ENCODE data around the gene ERC2.

Gene ERC2

DNA sequence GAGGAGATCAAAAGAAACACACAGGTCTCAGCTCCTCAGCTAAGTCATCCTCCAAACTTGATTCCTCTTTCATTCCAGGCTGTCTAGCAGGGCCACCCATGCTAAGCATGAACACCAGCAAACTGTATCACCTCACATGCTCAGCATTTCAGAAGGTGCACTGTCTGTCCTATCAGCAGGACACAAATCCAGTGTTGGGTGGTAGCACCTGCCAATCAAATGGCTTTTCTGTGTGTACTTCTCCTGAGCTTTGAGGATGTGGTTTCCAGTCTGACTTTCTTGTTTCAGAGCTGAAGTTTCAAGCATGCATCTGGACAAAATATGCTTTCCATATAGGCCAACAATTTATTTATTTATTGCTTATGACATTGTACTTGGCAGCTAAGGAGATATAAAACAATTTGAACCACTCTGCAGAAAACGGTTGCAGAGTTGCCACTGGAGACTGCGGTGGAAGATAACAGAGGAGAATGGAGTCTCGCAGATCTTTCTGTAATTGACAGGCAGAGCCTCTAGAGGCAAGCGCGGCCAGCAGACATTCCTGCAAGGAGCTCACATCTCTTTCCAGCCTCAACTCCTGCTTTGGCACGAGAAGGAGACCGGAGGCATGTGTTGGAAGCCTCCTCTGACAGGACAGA lies 814.0 kb downstream of the ERC2 start:
- DNase-seq = no peak

DNA sequence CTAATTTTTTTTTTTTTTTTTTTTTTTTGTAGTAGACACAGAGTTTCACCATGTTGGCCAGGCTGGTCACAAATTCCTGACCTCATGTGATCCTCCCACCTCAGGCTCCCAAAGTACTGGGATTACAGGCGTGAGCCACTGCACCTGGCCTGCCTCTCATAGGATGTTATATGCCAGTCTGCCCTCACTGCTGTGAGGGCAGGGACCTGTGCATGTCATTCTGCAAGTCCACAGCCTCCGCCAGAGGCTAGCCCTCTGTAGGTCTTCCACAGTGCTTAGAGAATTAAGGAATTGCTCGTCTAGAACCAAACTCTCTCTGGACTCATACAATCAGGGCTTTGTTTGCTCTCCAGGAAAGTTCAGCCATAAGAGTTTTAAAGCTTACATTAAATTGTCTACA lies 817.3 kb downstream of the ERC2 start:
- no peak for DNase-seq

DNA sequence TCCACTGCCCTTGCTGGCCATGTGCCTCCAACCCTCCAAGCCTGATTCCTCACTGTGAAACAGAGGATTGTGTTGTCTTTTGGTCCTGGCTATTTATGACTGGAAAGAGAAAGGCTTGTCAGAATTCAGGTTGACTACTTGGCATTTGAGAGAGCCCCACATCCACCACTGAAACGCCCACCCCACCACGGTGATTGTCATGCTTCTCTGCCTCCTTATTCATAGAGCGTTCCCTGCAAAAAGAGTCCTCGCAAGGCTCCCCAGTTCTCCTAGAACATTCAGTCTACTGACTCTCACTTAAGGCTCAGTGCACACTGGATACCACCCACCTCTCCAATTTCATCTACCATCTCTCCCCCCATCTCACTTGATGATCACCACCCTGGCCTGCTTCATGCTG lies 818.3 kb downstream of the ERC2 start:
- DNase-seq = no peak

DNA sequence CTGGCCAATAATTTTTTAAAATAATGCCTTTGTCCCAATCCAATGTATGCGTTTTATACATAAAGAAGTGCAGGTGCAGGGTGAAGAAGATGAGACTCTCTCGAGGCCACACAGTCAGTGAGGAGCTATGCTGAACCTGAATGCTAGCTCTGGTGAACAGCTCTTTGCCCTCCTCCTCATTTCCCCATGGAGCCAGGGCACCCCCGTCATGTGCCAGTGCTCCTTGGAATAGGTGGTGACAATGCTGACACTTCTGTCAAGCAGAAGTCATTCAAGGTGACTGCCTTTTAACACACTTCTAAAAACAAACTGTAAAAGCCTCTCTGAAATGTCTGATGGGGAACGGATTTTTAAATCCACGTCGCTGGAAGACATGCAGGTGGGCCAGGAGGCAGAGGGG lies 818.7 kb downstream of the ERC2 start:
- no peak for DNase-seq

DNA sequence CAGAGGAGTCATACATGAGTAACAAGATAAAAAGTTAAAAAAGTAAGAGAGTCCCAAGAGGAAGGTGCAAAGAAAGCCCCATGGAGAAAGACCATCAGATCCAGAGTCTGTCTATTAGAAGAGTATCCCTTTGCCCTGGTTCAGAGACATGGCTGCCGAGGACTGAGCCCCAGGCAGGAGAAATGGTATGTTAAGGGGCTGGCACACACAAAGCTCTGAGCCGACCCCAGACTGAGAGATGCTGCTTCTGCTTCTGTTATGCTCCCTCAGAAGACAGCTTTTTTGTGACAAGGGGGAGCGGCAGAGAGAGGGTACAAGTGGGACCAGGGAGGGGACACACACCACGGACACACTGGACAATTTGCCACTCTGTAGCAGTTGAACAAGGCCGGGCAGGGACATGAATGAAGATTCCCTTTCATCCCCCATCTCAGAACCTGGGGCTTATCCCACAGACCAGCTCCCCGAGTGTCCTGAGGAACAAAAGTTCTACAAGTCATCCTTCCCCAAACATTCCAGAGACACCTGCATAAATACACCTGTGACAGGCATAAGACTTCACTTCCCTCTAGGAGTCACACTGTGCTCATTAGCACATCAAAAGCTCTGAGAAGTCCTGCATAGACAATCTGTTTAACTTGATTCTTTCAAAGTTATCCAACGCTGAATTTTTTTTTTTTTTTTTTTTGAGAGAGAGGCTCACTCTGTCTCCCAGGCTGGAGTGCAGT lies 819.5 kb downstream of the ERC2 start:
- no peak for DNase-seq

DNA sequence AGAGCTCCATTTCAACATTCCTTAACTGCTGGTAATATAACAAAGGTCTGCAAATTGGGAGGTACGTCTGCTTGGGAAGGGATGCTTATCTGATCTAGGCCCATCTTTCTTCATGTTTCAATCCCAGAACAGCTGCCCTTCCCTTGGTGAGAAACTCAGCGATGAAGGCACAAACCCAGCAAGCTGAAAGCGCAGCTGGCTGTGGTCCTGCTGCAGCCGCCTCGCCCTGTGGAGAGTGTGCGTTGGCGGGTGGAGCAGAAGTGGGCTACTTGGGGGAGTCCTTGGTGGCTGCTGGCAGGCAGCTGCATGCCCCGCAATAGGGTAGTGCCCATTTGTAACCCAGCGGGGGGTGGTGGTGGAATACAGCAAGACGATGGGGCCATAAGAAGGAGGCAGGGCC lies 820.6 kb downstream of the ERC2 start:
- no peak for DNase-seq

DNA sequence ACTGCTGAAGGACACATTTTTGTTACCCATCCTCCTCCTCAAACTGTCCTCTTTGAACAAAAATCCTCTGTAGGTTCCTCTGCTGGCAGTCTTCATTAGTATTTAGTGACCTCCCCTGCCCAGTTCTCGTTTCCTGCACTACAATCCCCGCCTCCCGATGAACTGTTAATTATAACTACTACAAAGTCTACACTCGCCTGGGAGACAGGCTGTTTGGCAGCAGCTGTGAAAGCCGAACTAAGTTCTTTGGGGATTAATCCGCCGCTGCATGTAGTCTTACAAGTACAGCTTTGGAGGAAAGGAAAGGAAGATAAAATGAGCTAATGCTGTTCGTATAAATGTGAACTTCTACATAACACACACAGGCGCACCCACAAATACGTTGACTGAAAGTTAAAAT lies 821.2 kb downstream of the ERC2 start:
- DNase-seq = no peak

DNA sequence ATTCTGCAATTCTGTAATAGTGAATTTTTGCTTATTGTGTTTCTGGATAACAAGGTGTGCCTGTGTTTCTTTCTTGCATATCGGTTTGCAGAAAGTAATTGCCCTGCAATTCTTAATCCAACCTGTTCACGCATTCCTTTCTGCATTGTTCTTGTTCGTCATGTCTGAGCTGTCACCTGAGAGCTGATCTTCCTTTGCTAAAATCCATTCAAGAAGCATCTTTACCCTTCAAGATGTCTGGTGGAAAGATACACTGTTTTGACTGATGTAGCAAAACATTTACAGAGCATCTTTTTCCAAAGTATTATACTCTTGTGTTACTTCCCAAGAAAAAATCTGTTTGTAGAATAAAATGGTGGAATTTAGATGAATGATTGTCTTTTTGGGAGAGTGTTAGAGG lies 822.1 kb downstream of the ERC2 start:
- DNase-seq = no peak

DNA sequence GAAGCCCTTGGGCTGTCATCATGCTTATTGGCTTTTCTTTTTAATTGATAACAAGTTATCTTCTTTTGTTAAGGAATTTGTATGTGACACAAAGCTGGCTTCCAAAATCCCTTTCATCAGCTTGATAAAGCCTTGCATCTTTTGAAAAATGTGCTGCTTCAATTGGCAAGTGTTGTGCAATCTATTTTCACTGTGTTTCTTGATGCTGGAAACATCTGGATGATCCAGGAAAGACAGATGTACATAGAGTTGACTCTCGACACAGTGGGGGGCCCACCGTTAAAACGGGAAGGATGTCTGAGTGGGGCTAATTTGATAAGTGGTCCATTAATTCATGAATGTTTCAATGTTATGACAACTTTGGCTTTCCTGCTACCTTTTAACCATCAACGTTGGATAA lies 822.8 kb downstream of the ERC2 start:
- DNase-seq = no peak

DNA sequence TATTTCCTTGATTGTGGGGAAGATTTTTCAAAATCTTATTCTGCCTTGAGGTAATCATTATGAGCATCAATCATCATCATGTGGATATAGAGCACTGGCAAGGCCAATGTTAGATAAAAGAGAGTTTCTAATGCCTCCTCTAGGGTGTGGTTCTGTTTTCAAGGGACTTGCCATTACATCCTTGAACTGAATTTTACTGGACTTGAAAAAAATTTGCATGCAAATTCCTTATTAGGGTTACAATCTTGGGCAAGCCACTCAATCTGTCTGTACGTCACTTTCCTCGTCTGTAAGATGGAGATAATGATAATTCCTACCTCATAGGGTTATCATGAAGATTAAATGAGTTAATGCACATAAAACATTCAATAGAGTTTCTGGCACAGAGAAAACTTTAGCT lies 825.0 kb downstream of the ERC2 start:
- no peak for DNase-seq

DNA sequence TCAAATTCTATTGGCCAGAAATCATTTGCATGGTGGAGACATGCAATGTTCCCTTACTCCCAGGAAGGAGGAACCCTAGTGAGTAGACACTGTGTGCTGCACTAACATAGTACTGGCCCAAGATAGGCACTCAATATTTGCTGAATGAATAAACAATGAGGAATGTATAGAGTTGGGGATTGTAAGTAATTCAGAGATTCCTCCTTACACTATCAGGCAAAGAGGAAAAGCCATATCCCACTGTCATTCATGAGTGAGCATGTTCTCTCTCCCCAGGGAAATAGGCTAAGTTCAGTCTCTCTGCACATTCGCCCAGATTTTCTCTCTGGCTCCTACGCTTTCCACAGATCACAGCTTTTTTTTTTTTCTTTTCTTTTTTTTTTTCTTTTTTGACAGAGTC lies 826.3 kb downstream of the ERC2 start:
- DNase-seq = no peak

DNA sequence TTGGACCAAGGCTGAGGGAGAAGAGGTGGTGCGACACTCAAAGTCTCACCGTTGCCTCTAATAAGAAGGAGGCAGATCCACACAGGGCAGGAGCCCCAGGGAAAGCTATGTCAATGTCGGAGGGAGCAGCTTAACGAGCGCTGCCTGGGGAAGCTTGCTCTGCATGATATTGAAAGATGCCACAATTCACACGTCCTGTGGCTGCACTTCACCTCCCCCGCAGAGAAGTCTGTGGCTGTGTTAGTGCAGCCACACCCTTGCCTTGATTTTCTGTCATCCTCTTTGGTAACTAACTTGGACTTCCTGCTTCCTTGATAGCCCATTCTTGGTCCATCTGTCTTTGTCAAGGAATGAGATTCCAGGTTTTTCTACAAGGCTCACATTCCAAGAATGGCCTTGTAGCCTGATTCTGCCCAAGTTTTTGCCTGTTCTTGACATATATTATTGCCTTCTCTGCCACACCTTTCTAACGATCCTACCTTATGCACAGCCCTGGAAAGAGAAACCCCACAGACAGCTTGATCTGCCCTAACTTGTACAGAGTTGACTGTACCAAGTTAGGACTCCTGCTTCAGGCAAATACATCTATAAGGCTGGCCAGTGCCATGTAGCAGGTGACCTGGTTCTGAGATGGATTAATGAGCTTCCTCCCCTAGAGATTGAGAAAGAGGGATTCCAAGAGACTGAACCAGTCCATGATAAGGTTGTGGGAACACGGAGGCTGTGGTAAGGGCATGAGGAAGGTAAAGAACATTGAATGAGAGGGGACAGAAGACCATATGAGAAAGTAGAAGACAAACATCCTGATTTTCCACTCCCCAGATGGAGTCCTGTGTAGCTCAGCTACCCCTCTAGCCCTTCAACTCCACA lies 828.1 kb downstream of the ERC2 start:
- no peak for DNase-seq

DNA sequence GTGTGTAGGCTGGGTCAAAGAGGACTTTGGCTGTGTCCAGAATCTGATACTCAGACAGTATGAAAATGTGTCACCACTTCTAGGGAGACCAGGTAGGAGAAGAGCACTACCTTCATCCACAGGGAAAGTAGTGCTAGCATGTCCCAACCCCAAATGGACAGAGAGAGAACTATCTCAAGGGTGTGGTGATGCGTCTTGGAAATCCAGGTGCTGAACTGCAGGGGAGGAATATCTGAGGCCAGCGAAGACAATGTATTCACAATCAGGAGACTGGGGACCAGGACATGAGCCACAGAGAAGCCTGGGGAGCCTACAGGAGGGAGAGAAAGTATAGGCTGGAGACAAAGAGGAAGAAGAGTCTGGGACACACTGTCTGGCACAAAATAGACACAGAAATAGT lies 829.1 kb downstream of the ERC2 start:
- no peak for DNase-seq

DNA sequence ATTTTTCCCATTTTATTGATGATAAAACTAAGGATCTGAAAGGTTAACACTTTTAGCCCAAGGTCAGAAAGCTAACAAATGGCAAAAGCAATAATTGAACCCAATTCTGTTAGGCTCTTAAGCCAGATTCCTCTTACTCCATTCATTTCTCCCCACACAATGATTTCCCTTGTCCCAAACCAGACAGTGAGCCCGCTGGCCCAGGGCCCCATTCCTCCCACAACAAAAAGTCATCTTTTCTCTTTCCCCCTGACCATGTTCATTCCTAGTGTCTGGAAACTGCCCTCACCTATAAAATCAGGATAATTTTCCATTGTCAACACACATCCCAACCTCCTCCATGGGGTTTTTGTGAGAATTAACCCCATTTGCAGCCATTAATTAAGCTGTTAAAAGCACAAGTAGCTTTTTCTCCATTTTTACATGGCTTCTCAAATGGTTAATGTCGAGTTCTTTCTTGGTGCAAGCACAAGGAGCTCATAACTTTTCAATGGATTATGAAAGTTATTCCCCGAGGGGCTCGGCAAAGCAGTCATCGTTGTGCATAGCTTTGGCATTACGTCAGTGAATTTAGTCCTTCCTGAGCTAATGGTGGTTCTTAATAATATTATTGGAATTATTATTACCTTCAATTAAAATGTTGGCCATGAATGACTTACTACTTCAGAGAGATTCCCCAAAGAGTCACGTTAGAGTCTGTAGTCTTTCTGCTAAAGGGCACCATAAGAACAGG lies 830.2 kb downstream of the ERC2 start:
- no peak for DNase-seq

DNA sequence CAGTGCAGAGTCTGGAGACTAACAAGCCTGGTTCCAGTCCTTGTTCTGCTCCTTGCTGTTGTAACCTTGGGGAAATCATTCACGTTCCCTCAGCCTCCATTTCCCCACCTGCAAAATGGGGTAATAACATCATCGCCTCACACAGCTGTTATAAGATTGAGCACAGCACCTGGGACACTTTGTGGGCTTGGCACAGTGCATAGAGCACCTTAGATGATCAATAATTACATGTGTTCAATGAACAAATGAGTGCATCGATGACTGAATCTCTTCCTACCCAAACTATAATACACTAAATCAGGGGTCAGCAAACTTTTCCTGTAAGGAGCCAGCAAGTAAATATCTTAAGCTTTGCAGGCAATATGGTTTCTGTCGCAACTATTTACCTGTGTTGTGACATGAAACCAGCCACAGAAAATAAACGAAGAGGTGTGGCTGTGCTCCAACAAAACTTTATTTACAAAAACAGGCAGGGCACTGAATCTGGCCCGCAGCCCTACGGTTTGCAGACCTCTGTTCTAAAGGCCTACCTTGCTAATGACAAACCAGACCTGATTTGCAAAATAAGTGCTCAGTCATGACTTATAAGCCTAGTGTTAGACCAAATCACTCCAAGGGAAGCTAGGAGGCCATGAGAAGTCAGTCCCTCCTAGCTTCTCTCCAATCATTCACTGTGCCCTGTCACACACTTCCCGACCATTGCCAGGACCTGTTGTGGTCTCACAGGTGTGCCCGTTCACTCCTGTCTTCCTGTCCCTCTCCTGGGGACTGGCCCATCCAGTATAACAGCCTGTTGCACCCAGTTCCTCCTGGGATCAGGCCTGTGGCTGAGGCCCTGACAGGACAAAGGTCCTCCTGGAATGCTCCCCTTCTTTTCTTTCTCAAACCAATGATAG lies 831.7 kb downstream of the ERC2 start:
- no peak for DNase-seq

DNA sequence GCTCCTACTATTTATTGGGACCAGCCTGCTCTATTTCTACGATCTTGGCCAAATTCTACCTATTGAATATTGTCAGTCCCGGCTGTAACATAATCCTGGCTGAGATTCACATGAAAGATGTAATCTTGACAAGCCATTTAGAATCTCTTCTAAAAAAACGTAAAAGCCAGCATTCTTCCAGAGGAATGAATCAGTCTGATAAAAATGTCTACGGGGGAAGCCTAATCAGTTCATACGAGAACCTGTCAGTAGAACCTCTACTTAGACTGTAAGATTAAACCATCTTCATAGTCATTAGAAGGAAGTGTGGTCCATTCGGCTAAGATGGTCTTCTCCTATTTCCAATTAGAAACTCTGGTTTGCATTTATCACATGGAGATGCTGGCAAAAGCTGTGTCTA lies 833.9 kb downstream of the ERC2 start:
- DNase-seq = no peak

DNA sequence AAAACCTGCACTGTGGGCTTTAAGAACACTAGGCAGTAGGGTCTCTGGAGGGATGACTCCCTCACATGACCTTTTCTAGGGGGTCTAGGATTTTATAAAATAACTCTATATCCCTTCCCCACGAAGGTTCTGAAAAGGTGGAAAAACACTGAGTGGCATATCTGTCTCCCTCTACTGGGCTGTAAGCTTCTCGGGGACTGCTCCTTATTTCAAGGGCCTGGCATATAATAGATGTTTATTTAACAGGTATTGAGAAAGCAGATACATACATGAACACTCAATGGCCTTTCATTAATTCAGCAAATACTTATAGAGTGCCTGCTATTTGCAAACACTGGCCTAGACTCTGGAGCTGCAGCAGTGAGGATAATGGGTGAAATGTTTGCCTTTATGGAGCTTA lies 834.9 kb downstream of the ERC2 start:
- DNase-seq = no peak

DNA sequence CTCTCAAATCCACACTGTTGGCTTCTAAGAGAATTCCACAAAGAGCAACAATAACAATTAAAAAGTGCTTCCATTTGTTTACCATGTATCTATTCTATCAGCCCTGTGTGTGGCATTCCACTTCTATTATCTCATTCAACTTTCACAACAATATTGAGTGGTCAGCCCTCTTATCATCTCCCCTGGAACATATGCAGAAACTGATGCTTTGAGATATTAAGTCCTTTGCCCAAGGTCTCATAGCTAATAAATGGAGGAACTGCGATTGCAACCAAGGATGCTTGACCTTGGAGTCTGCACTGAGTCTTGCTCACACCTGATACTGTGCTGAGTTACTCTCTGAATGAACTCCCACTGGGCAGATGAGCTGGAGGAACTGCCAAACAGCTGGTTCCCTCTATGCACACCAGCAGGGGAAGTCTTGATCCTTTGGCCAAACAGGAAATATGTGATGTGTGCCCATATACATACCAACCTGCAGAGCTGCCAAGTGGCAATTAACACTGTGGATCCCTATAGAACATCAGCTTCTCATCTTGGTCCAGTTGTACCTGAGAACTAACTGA lies 836.4 kb downstream of the ERC2 start:
- no peak for DNase-seq

DNA sequence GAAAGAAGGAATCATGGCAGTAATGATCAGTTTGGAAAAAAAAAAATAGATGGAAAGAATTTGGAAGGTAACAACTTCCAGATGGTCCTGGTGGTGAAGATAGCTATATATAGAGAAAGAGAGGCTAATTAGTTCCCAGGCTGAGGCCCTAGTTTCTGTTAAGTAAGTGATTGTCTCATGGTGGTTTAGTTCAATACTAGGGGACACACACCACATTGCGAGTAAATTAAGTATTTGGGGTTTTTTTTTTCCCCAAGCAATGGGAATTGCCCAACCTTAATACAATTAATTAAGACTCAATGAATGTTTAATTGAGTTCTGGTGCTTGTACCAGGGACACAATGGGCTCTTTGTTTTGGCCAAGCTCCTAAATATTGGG lies 837.4 kb downstream of the ERC2 start:
- no peak for DNase-seq

DNA sequence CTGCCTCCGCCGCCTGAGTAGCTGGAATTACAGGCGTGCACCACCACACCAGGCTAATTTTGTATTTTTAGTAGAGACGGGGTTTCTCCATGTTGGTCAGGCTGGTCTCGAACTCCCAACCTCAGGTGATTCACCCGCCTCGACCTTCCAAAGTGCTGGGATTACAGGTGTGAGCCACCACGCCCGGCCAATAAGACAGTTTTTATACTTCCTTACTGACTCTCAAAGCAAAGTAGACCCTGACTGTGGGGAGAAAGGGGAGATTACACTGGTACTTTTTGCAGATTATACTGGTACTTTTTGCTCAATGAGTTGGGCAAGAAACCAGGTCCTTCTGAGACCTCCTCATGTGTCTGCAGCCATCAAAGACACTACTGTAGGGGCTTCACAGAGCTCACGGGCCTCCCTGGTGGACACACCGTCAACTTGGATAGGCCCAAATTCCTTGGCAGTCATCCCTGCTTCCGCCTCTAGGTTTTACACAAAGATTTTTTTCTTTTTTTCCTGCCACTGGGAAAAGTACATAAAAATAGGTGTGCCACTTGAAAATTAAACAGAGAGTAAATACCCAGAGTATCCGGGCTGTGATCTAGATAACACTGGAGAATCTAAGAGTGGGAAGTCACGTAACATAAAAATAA lies 837.9 kb downstream of the ERC2 start:
- DNase-seq = no peak

DNA sequence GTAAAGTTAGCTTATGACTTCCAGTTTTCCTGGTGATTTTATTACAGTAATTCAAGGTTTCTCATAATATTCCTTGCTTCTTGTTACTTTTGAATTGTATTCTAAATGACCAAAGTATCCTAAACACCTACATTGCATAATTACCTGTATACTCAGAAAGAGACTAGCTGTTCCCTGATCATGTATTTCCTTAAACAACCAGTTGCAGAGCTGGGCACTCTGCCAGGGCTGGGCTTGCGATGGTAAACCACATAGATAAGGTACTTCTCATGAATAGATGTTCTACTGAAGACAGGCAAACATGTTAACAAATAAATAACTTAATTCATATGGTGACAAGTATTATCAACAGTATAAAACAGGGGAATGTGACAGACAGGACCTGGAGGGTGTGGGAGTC lies 838.8 kb downstream of the ERC2 start:
- no peak for DNase-seq

DNA sequence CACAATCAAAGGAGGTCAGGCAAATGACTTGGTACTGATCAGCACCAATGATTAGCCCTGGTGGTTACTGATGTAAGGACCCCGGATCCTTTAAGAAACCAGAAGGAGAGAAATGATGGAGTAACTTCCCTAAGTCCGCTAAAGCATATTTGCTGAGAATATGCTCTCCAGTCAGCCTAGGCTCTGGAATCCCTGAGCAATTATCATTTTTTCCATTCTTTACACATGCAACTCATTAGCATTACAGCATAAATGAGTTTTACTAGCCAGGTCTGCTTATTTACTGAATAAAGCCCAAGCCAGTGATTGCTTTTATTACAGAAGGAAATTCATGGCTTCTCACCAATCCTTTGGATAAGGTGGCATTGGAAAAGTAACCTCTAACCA lies 842.0 kb downstream of the ERC2 start:
- DNase-seq = no peak
